HUES6 (cell line): ENCODE data around the gene KAT7.

Experiments used
- H3K27ac ChIP-seq: 2 replicates; pipeline ENCODE4 v1.7.0; 2013; ENCODE audit warnings: low read depth, mild to moderate bottlenecking, low read length, inconsistent platforms
- H3K27me3 ChIP-seq: 2 replicates; pipeline ENCODE4 v1.6.1; 2013; ENCODE audit warnings: low read length; ENCODE audit not compliant: control insufficient read depth, insufficient read depth
- H3K36me3 ChIP-seq: 2 replicates; pipeline ENCODE4 v1.6.1; 2013; ENCODE audit warnings: low read length; ENCODE audit not compliant: control insufficient read depth, insufficient read depth
- H3K4me1 ChIP-seq: 2 replicates; pipeline ENCODE4 v1.6.1; 2013; ENCODE audit warnings: low read length; ENCODE audit not compliant: control insufficient read depth, insufficient read depth
- H3K4me3 ChIP-seq: 2 replicates; pipeline ENCODE4 v1.5.1; 2013; ENCODE audit warnings: low read depth, low read length
- H3K9ac ChIP-seq: one replicate; pipeline ENCODE4 v1.6.1; 2013; ENCODE audit warnings: mild to moderate bottlenecking, low read length
- H3K9me3 ChIP-seq: 2 replicates; pipeline ENCODE4 v1.6.1; 2013; ENCODE audit warnings: low read depth, low read length; ENCODE audit not compliant: control insufficient read depth, insufficient read depth

The KAT7 gene

GRCh38 chr17:49845321-49845720 is 56.8 kb downstream of the KAT7 start:
- peaks cover 6% of the 10 kb centered on the region; the same call in 1 of the 2 replicates for H3K36me3 ChIP-seq
- no peaks in the 10 kb centered on the region for H3K9me3 ChIP-seq
- peaks cover 12% of the 10 kb centered on the region for H3K27me3 ChIP-seq
- H3K4me1 ChIP-seq: peaks cover 6% of the 10 kb centered on the region
- H3K4me3 ChIP-seq: no peak overlapping the region
- H3K9ac ChIP-seq: no peak overlapping the region
- no peak overlapping the region for H3K27ac ChIP-seq

- Histone ChIP-seq H3K36me3 (peaks cover 6% of the 10 kb centered on the region; the same call in 1 of the 2 replicates), H3K27ac (no peak overlapping the region), H3K27me3 (peaks cover 29% of the 10 kb centered on the region), H3K4me3 (no peak overlapping the region), H3K4me1 (peaks cover 14% of the 10 kb centered on the region), H3K9me3 (no peaks in the 10 kb centered on the region), H3K9ac (no peak overlapping the region)
These were observed 58.6 kb downstream of the KAT7 start for GRCh38 chr17:49846938-49847712.

- Histone ChIP-seq H3K4me3 (no peak within 1 kb of the TSS), H3K27me3 (peaks cover 33% of the 10 kb centered on the region), H3K36me3 (peaks cover 4% of the 10 kb centered on the region; the same call in 1 of the 2 replicates), H3K4me1 (peaks cover 15% of the 10 kb centered on the region), H3K27ac (no peak within 1 kb of the TSS), H3K9ac (no peak within 1 kb of the TSS), H3K9me3 (no peaks in the 10 kb centered on the region)
These were observed 59.6 kb downstream of the KAT7 start, which contains the start of gene TAC4 for GRCh38 chr17:49848019-49848473. TAC4 (minus strand) TSS chr17:49848069; CDS start chr17:49848017, 52 bp downstream.

GRCh38 chr17:49848739-49849138 is 60.3 kb downstream of the KAT7 start:
- Histone ChIP-seq H3K27me3 (peaks cover 40% of the 10 kb centered on the region), H3K27ac (no peak overlapping the region), H3K4me1 (peaks cover 15% of the 10 kb centered on the region), H3K36me3 (peaks cover 3% of the 10 kb centered on the region; the same call in 1 of the 2 replicates), H3K9me3 (no peaks in the 10 kb centered on the region), H3K4me3 (no peak overlapping the region), H3K9ac (no peak overlapping the region)

- H3K27ac ChIP-seq: no peak overlapping the region
- peaks cover 3% of the 10 kb centered on the region; the same call in 1 of the 2 replicates for H3K36me3 ChIP-seq
- peaks cover 15% of the 10 kb centered on the region for H3K4me1 ChIP-seq
- no peak overlapping the region for H3K9ac ChIP-seq
- H3K27me3 ChIP-seq: peaks cover 48% of the 10 kb centered on the region
- no peaks in the 10 kb centered on the region for H3K9me3 ChIP-seq
- peak overlapping the region; percentile 67; the same call in 1 of the 2 replicates for H3K4me3 ChIP-seq
These were observed 61.7 kb downstream of the KAT7 start for GRCh38 chr17:49850218-49850610.

GRCh38 chr17:49850772-49851386 is 62.4 kb downstream of the KAT7 start:
- H3K27me3 ChIP-seq: peaks cover 51% of the 10 kb centered on the region
- peak overlapping the region; percentile 27 for H3K9ac ChIP-seq
- no peak overlapping the region for H3K27ac ChIP-seq
- peak overlapping the region; percentile 67 for H3K4me3 ChIP-seq
- no peaks in the 10 kb centered on the region for H3K9me3 ChIP-seq
- H3K4me1 ChIP-seq: peaks cover 15% of the 10 kb centered on the region
- H3K36me3 ChIP-seq: peaks cover 3% of the 10 kb centered on the region; the same call in 1 of the 2 replicates

- Histone ChIP-seq H3K36me3 (no peaks in the 10 kb centered on the region), H3K4me1 (peaks cover 15% of the 10 kb centered on the region), H3K27me3 (peaks cover 52% of the 10 kb centered on the region), H3K4me3 (peak overlapping the region; percentile 67), H3K27ac (no peak overlapping the region), H3K9me3 (no peaks in the 10 kb centered on the region), H3K9ac (peak overlapping the region; percentile 27)
These were observed 63.2 kb downstream of the KAT7 start for GRCh38 chr17:49851387-49852291.

- Histone ChIP-seq H3K4me3 (no peak overlapping the region), H3K9ac (no peak overlapping the region), H3K27ac (no peak overlapping the region), H3K27me3 (peaks cover 52% of the 10 kb centered on the region), H3K36me3 (no peaks in the 10 kb centered on the region), H3K4me1 (peaks cover 12% of the 10 kb centered on the region), H3K9me3 (no peaks in the 10 kb centered on the region)
These were observed 65.1 kb downstream of the KAT7 start for GRCh38 chr17:49853470-49854015.

- Histone ChIP-seq H3K27me3 (peaks cover 53% of the 10 kb centered on the region), H3K27ac (no peak overlapping the region), H3K4me1 (peaks cover 12% of the 10 kb centered on the region), H3K36me3 (no peaks in the 10 kb centered on the region), H3K4me3 (no peak overlapping the region), H3K9ac (no peak overlapping the region), H3K9me3 (no peaks in the 10 kb centered on the region)
These were observed 65.6 kb downstream of the KAT7 start for GRCh38 chr17:49854126-49854525.

GRCh38 chr17:49858796-49859195 is 70.3 kb downstream of the KAT7 start:
- H3K27me3 ChIP-seq: peaks cover 18% of the 10 kb centered on the region
- no peak overlapping the region for H3K27ac ChIP-seq
- no peaks in the 10 kb centered on the region for H3K36me3 ChIP-seq
- H3K9me3 ChIP-seq: no peaks in the 10 kb centered on the region
- H3K4me1 ChIP-seq: peaks cover 15% of the 10 kb centered on the region
- no peak overlapping the region for H3K4me3 ChIP-seq
- H3K9ac ChIP-seq: no peak overlapping the region
